OCI-LY7 (cell line): ENCODE data around the gene SDF2.

Experiments used
- EZH2phosphoT487 ChIP-seq: fragments of 200-600 bp; sonication (generic); IDR thresholded peaks from 2 replicates; pipeline ENCODE4 v1.6.1; 2018; ENCODE audit warnings: low read depth, borderline replicate concordance, mild to moderate bottlenecking, mixed run types, antibody characterized with exemption, low read length, moderate library complexity, mixed read lengths
- TF ChIP-seq, protein P1 (sequence below): fragments of 200-600 bp; sonication (generic); conservative IDR thresholded peaks from 2 replicates; pipeline ENCODE4 v1.5.1; 2014; ENCODE audit warnings: mild to moderate bottlenecking, antibody characterized with exemption, low read length, moderate library complexity, mixed read lengths

DNA sequence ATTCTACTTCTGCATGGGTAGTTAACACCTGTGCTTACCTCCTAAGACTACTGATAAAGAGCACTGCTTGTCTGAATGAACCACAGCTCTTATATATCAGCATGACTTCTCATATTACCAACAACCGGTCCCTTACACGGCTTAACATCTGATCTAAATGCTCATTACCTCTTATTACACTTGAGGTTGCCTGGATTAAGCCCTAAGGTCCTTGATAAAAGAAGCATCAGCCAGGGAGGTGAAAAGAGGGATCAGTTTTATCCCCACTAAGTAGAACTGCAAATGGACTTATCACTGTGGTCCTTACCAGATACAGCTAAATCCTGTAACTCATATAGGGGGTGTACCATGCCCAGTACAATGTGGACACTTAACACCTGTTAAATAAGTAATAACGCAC lies 39.5 kb downstream of the SDF2 start:
- TF ChIP-seq, protein P1, sequence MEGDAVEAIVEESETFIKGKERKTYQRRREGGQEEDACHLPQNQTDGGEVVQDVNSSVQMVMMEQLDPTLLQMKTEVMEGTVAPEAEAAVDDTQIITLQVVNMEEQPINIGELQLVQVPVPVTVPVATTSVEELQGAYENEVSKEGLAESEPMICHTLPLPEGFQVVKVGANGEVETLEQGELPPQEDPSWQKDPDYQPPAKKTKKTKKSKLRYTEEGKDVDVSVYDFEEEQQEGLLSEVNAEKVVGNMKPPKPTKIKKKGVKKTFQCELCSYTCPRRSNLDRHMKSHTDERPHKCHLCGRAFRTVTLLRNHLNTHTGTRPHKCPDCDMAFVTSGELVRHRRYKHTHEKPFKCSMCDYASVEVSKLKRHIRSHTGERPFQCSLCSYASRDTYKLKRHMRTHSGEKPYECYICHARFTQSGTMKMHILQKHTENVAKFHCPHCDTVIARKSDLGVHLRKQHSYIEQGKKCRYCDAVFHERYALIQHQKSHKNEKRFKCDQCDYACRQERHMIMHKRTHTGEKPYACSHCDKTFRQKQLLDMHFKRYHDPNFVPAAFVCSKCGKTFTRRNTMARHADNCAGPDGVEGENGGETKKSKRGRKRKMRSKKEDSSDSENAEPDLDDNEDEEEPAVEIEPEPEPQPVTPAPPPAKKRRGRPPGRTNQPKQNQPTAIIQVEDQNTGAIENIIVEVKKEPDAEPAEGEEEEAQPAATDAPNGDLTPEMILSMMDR: no peak
- TF ChIP-seq EZH2phosphoT487: no peak
